ENCODE results near the gene EFHC1.

DNA sequence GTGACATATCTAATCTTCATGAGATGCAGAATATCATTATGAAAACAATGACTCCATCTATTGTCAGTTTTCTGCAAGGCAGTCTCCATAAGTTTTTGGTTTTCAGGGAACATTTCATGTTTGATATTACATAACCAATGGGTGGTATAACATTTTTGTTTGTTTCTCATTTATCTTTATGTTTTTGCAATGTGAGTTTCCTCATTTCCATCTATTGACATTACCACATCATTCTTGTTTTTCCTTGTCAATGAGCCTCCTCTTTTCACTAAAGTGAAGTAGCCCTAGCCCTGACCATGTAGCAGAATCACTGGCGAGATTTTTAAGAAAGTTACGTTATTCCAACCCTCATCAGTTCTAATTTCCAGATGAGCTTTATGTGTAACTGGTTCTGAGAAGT, 4.4 kb downstream of the EFHC1 start:
- TF ChIP-seq, protein P1, sequence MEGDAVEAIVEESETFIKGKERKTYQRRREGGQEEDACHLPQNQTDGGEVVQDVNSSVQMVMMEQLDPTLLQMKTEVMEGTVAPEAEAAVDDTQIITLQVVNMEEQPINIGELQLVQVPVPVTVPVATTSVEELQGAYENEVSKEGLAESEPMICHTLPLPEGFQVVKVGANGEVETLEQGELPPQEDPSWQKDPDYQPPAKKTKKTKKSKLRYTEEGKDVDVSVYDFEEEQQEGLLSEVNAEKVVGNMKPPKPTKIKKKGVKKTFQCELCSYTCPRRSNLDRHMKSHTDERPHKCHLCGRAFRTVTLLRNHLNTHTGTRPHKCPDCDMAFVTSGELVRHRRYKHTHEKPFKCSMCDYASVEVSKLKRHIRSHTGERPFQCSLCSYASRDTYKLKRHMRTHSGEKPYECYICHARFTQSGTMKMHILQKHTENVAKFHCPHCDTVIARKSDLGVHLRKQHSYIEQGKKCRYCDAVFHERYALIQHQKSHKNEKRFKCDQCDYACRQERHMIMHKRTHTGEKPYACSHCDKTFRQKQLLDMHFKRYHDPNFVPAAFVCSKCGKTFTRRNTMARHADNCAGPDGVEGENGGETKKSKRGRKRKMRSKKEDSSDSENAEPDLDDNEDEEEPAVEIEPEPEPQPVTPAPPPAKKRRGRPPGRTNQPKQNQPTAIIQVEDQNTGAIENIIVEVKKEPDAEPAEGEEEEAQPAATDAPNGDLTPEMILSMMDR (IDR thresholded peaks at IDR 0.05 in 8 of 11, conservative IDR thresholded peaks at IDR 0.05 in 3 of 11) = no peak
- no peak for TF ChIP-seq POLR2A (IDR thresholded peaks at IDR 0.05)
- no peak for TF ChIP-seq POLR2AphosphoS5 (IDR thresholded peaks at IDR 0.05)
